Mesenchymal stem cell (in vitro differentiated cells and primary cell): ENCODE results near the gene WWOX.

Experiments used
- DNase-seq: peaks from one replicate; pipeline ENCODE4 v3.0.0-alpha.2; 2013
- H2AFZ ChIP-seq: one replicate; pipeline ENCODE4 v1.6.1; 2013; ENCODE audit warnings: low read depth, mild to moderate bottlenecking, control low read depth, inconsistent platforms, low read length, moderate library complexity
- H2AK5ac ChIP-seq: 2 replicates; pipeline ENCODE4 v1.6.1; 2013; ENCODE audit warnings: low read length, moderate library complexity, mild to moderate bottlenecking, inconsistent platforms; ENCODE audit not compliant: severe bottlenecking
- H2BK120ac ChIP-seq: one replicate; pipeline ENCODE4 v1.6.1; 2013; ENCODE audit warnings: low read depth, mild to moderate bottlenecking, inconsistent platforms, low read length, moderate library complexity
- H2BK12ac ChIP-seq, 2 experiments: one replicate each; pipeline ENCODE4 v1.6.1; 2013; ENCODE audit warnings: inconsistent platforms in 2 of 2, low read length in 2 of 2, mild to moderate bottlenecking in 2 of 2, moderate library complexity in 2 of 2, control low read depth in 1 of 2
- H2BK15ac ChIP-seq: one replicate; pipeline ENCODE4 v1.6.1; 2013; ENCODE audit warnings: mild to moderate bottlenecking, low read depth, inconsistent platforms; ENCODE audit not compliant: poor library complexity, severe bottlenecking
- H2BK5ac ChIP-seq: 2 replicates; pipeline ENCODE4 v1.6.1; 2013; ENCODE audit warnings: low read depth, mild to moderate bottlenecking, low read length, control low read depth, inconsistent platforms; ENCODE audit not compliant: poor library complexity, severe bottlenecking
- H3K14ac ChIP-seq, 2 experiments: one replicate each; pipeline ENCODE4 v1.6.1; 2013; ENCODE audit warnings: inconsistent platforms in 2 of 2, low read length in 2 of 2, control low read depth in 1 of 2, mild to moderate bottlenecking in 1 of 2, moderate library complexity in 1 of 2
- H3K18ac ChIP-seq, 2 experiments: one replicate each; pipeline ENCODE4 v1.6.1; 2013; ENCODE audit warnings: inconsistent platforms in 2 of 2, low read length in 2 of 2, control low read depth in 1 of 2, low read depth in 1 of 2, mild to moderate bottlenecking in 1 of 2
- H3K23ac ChIP-seq, 2 experiments: one replicate each; pipeline ENCODE4 v1.6.1; 2013; ENCODE audit warnings: inconsistent platforms in 2 of 2, low read length in 2 of 2, mild to moderate bottlenecking in 2 of 2, moderate library complexity in 2 of 2, control low read depth in 1 of 2
- H3K27ac ChIP-seq: 2 replicates; pipeline ENCODE4 v1.5.1; 2013; ENCODE audit warnings: mild to moderate bottlenecking, moderate library complexity, low read length, control low read depth, inconsistent platforms; ENCODE audit not compliant: poor library complexity, severe bottlenecking
- H3K27me3 ChIP-seq, 2 experiments: 2 replicates each; pipeline versions ENCODE4 v1.6.1 to v1.7.0; 2013; ENCODE audit warnings: low read length in 2 of 2, mild to moderate bottlenecking in 2 of 2, moderate library complexity in 2 of 2, control low read depth in 1 of 2, inconsistent platforms in 1 of 2; ENCODE audit not compliant: control insufficient read depth in 1 of 2, insufficient read depth in 1 of 2
- H3K36me3 ChIP-seq, 2 experiments: 2 replicates each; pipeline versions ENCODE4 v1.6.1 to v1.7.0; 2013; ENCODE audit warnings: low read length in 2 of 2, control low read depth in 1 of 2, inconsistent platforms in 1 of 2, low read depth in 1 of 2, mild to moderate bottlenecking in 1 of 2; ENCODE audit not compliant: insufficient read depth in 2 of 2, control insufficient read depth in 1 of 2
- H3K4ac ChIP-seq, 2 experiments: one replicate each; pipeline ENCODE4 v1.6.1; 2013; ENCODE audit warnings: inconsistent platforms in 2 of 2, low read length in 2 of 2, mild to moderate bottlenecking in 2 of 2, moderate library complexity in 2 of 2, control low read depth in 1 of 2, low read depth in 1 of 2
- H3K4me1 ChIP-seq: 2 replicates; pipeline ENCODE4 v1.6.1; 2013; ENCODE audit warnings: low read depth, low read length, control low read depth; ENCODE audit not compliant: control insufficient read depth, insufficient read depth
- H3K4me2 ChIP-seq: 2 replicates; pipeline ENCODE4 v1.6.1; 2013; ENCODE audit warnings: low read length, mild to moderate bottlenecking, inconsistent platforms; ENCODE audit not compliant: poor library complexity, severe bottlenecking
- H3K4me3 ChIP-seq, 2 experiments: 2 replicates each; pipeline versions ENCODE4 v1.5.1 to v1.7.0; 2013; ENCODE audit warnings: low read length in 2 of 2, mild to moderate bottlenecking in 2 of 2, control low read depth in 1 of 2, low read depth in 1 of 2; ENCODE audit not compliant: insufficient read depth in 1 of 2
- H3K79me1 ChIP-seq: replicated peaks from 2 replicates; pipeline ENCODE4 v1.6.1; 2013; ENCODE audit warnings: mild to moderate bottlenecking, control low read depth, low read length, inconsistent platforms; ENCODE audit not compliant: poor library complexity, severe bottlenecking
- H3K9ac ChIP-seq: 2 replicates; pipeline ENCODE4 v1.7.0; 2013; ENCODE audit warnings: mild to moderate bottlenecking, low read length, moderate library complexity
- H3K9me3 ChIP-seq: 2 replicates; pipeline ENCODE4 v1.7.0; 2013; ENCODE audit warnings: mild to moderate bottlenecking, low read length; ENCODE audit not compliant: control insufficient read depth
- H4K8ac ChIP-seq: one replicate; pipeline ENCODE4 v1.6.1; 2013; ENCODE audit warnings: inconsistent platforms, mild to moderate bottlenecking, low read length, moderate library complexity
- H4K91ac ChIP-seq: one replicate; pipeline ENCODE4 v1.6.1; 2013; ENCODE audit warnings: mild to moderate bottlenecking, low read length, inconsistent platforms
- WGBS: methylation state at CpG from one replicate; pipeline ENCODE4 v1.1.7; 2013; ENCODE audit warnings: mixed read lengths; 5-methylcytosine and 5-hydroxymethylcytosine counted together

The WWOX gene

DNA sequence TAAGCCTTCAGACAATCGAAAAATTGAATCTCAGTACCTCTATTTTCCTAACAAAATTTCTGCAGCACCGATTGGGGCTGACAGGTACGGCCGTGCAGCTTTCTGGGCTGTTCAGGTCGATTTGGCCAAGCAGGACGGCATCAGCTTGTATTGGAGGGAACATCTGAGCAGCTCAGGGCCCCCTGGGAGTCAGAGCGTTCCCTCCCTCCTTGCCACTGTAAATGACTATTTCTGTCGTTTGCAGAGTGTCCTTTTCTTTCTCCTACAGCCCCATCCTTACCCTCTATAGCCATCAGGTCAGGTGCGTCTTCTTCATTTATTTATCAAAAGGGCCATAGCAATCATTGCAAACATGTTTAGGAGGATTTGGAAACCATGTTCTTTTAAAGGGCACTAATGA is 731.1 kb downstream of the WWOX start:
- H3K9ac ChIP-seq, result no peak overlapping the region
- no peak overlapping the region for H4K91ac ChIP-seq
- no peak overlapping the region for H2BK5ac ChIP-seq
- no peak overlapping the region for H3K14ac ChIP-seq
- no peaks in the 10 kb centered on the region for H3K36me3 ChIP-seq
- H3K79me1 ChIP-seq, result no peaks in the 10 kb centered on the region
- no peaks in the 10 kb centered on the region for H3K9me3 ChIP-seq
- no peak overlapping the region for H3K18ac ChIP-seq
- no peak overlapping the region for H3K4ac ChIP-seq
- no peak overlapping the region for H3K23ac ChIP-seq
- H2AK5ac ChIP-seq, result no peak overlapping the region
- no peak for DNase-seq
- H4K8ac ChIP-seq, result no peak overlapping the region
- H3K27me3 ChIP-seq, result no peaks in the 10 kb centered on the region
- no peak overlapping the region for H2BK12ac ChIP-seq
- no peaks in the 10 kb centered on the region for H3K4me1 ChIP-seq
- no peak overlapping the region for H3K4me2 ChIP-seq
- H3K4me3 ChIP-seq, result no peak overlapping the region
- no peak overlapping the region for H3K27ac ChIP-seq
- no peak overlapping the region for H2BK120ac ChIP-seq
- H2BK15ac ChIP-seq, result no peak overlapping the region
- H2AFZ ChIP-seq, result no peak overlapping the region
- 77% methylated on average over 7 of the region's 9 CpGs for WGBS

DNA sequence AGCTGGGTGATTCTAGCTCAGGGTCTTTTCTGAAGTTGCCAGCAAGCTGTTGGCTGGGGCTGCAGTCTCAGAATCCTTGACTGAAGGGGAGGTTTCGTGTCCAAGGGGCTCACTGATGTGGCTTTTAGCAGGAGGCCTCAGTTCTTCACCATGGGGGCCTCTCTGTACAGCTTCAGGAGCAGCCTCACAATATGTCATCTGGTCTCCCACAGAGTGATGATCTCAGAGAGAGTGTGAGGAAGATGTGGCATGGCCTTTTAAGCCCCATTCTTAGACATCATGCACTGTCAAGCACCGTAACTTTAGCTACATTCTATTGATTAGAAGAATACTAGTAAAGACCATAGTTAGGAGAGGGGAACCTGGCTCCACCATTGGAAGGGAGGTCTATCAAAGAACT is 732.6 kb downstream of the WWOX start:
- DNase-seq, result no peak
- no peaks in the 10 kb centered on the region for H3K36me3 ChIP-seq
- no peak overlapping the region for H3K9ac ChIP-seq
- no peak overlapping the region for H4K8ac ChIP-seq
- H2BK15ac ChIP-seq, result no peak overlapping the region
- H3K23ac ChIP-seq, result no peak overlapping the region
- no peaks in the 10 kb centered on the region for H3K79me1 ChIP-seq
- H3K9me3 ChIP-seq, result no peaks in the 10 kb centered on the region
- H3K27ac ChIP-seq, result no peak overlapping the region
- H2AK5ac ChIP-seq, result no peak overlapping the region
- H2BK5ac ChIP-seq, result no peak overlapping the region
- no peak overlapping the region for H3K14ac ChIP-seq
- H3K4me2 ChIP-seq, result no peak overlapping the region
- H2AFZ ChIP-seq, result no peak overlapping the region
- no peak overlapping the region for H2BK120ac ChIP-seq
- no peaks in the 10 kb centered on the region for H3K27me3 ChIP-seq
- no peaks in the 10 kb centered on the region for H3K4me1 ChIP-seq
- WGBS, result 67% methylated on average over 1 of the region's 2 CpGs
- no peak overlapping the region for H3K18ac ChIP-seq
- no peak overlapping the region for H2BK12ac ChIP-seq
- H3K4ac ChIP-seq, result no peak overlapping the region
- no peak overlapping the region for H3K4me3 ChIP-seq
- no peak overlapping the region for H4K91ac ChIP-seq

DNA sequence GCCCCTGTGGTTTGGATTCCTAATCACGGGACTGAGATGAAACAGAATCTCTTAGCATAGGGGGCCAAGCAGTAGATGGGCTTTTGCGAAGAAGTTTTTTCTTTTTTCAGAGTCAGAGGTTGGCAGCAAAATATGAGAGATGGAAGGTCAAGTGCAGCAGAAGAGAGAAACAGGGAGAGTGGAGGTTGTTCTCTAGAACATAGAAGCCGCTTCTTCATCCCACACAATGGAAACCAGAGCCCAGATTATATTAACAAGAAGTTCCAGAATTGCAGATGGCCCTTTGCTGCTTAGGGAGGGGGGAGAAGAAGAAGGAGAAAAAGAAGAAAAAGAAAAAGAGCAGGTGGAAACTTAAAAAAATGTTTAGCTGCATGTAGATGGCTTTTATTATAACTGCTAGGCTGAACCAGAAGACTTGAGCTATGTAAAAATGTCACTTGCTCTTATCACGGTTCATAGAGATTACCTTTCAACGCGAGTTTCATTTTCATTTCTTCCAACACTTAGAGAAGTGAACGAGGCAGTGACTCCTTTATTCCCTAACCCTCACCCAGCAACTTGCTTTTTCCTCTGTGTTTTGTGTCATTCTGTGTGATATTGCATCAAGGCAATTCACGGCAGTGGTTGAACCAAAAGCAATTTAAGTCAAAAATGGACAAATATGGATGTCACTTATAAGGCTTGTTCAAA is 737.5 kb downstream of the WWOX start:
- Histone ChIP-seq H4K91ac (no peak overlapping the region), H3K4me2 (no peak overlapping the region), H3K23ac (no peak overlapping the region), H3K14ac (no peak overlapping the region), H2AK5ac (no peak overlapping the region), H2BK5ac (no peak overlapping the region), H2AFZ (no peak overlapping the region), H3K4me1 (no peaks in the 10 kb centered on the region), H2BK15ac (no peak overlapping the region), H4K8ac (no peak overlapping the region), H3K4me3 (no peak overlapping the region), H3K27me3 (no peaks in the 10 kb centered on the region), H2BK120ac (no peak overlapping the region), H3K79me1 (no peaks in the 10 kb centered on the region), H3K9me3 (no peaks in the 10 kb centered on the region), H3K4ac (no peak overlapping the region), H3K9ac (no peak overlapping the region), H3K36me3 (no peaks in the 10 kb centered on the region), H3K27ac (no peak overlapping the region), H2BK12ac (no peak overlapping the region), H3K18ac (no peak overlapping the region)
- 98% methylated on average over 6 of the region's 8 CpGs for WGBS
- DNase-seq, result no peak

DNA sequence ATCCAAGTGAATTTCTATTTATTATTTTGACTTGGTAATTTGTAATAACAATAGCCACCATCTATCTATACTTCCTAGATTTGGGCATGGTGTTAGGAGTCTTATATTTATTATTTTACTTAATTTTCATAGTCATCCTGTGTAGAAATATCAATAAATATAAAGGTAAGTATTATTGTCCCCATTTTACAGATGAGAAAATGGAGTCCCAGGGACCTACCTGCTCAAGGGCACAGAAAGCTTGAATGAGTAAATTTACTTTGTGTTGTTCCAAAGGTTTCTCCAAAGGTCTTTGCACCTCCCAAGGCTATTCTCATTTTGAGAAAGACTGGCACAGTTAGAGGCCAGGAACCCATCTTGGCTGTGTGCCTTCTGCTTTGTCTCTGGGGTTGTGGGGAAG is 738.3 kb downstream of the WWOX start:
- Histone ChIP-seq H3K4me2 (no peak overlapping the region), H3K79me1 (no peaks in the 10 kb centered on the region), H2AK5ac (no peak overlapping the region), H3K18ac (no peak overlapping the region), H3K27ac (no peak overlapping the region), H4K8ac (no peak overlapping the region), H3K4me1 (no peaks in the 10 kb centered on the region), H2BK12ac (no peak overlapping the region), H2BK5ac (no peak overlapping the region), H3K4me3 (no peak overlapping the region), H2AFZ (no peak overlapping the region), H3K14ac (no peak overlapping the region), H3K9me3 (no peaks in the 10 kb centered on the region), H3K9ac (no peak overlapping the region), H3K4ac (no peak overlapping the region), H2BK120ac (no peak overlapping the region), H2BK15ac (no peak overlapping the region), H3K23ac (no peak overlapping the region), H4K91ac (no peak overlapping the region), H3K36me3 (no peaks in the 10 kb centered on the region), H3K27me3 (no peaks in the 10 kb centered on the region)
- no peak for DNase-seq
